Right lobe of liver (tissue), 4 donors: Measurements from ENCODE around the gene MKRN1.

ENCODE experiments used
- CTCF ChIP-seq, 4 donors: fragments of 200-600 bp in 3 of 4; fragments of 450-650 bp in 1 of 4; IDR thresholded peaks; one replicate each; pipeline versions ENCODE4 v1.5.1 to v1.8.0; 2016 to 2022; ENCODE audit warnings: antibody characterized with exemption in 4 of 4, mild to moderate bottlenecking in 2 of 4
- POLR2A ChIP-seq: fragments of 450-650 bp; IDR thresholded peaks from one replicate; pipeline ENCODE4 v1.6.1; 2017; ENCODE audit warnings: antibody characterized with exemption, mild to moderate bottlenecking
- donor health status: DM: no; HTN: no; CAD: no.
- donor health status: DM: no; HTN: no; CAD: no.
- donor health status: DM: no; HTN: yes; CAD: no.

GRCh38 chr7:140526214-140526613 is 46.9 kb upstream of the MKRN1 start:
- TF ChIP-seq CTCF (IDR thresholded peaks at IDR 0.05) (no peak), POLR2A (no peak)
